Activated gamma-delta T cell treated with anti-CD3 and anti-CD28 coated beads, Interleukin-2, amount 50 U/mL, for 16 hours (primary cell): ENCODE data around the gene TPX2.
"Not testable (repeated sequence)": the region's sequence is repeated elsewhere in the genome, so short reads cannot be mapped to it uniquely, and the experiment has no call there.

ENCODE experiments used
- DNase-seq: peaks from one replicate; pipeline ENCODE4 v3.0.0-alpha.2; 2020; ENCODE audit warnings: low read depth

The TPX2 gene

GRCh38 chr20:31764641-31765305, 25.7 kb downstream of the TPX2 start:
- no peak for DNase-seq

GRCh38 chr20:31767805-31768204, 28.7 kb downstream of the TPX2 start:
- no peak for DNase-seq

GRCh38 chr20:31769681-31770080, 30.6 kb downstream of the TPX2 start:
- DNase-seq = no peak

GRCh38 chr20:31770243-31770642, 31.2 kb downstream of the TPX2 start:
- no peak for DNase-seq

- no peak for DNase-seq
Measured at GRCh38 chr20:31774408-31774807, 35.3 kb downstream of the TPX2 start.

GRCh38 chr20:31780839-31781238, 41.7 kb downstream of the TPX2 start:
- no peak for DNase-seq

- no peak for DNase-seq
Measured at GRCh38 chr20:31781945-31782344, 42.9 kb downstream of the TPX2 start.

GRCh38 chr20:31784354-31785044, 45.4 kb downstream of the TPX2 start:
- no peak for DNase-seq

- DNase-seq = no peak
Measured at GRCh38 chr20:31785089-31785488, 46.0 kb downstream of the TPX2 start.

- no peak for DNase-seq
Measured at GRCh38 chr20:31788578-31788977, 49.5 kb downstream of the TPX2 start.

GRCh38 chr20:31790401-31790800, 51.3 kb downstream of the TPX2 start:
- no peak for DNase-seq

- no peak for DNase-seq
Measured at GRCh38 chr20:31797364-31797763, 58.3 kb downstream of the TPX2 start.

- no peak for DNase-seq
Measured at GRCh38 chr20:31801508-31801907, 62.4 kb downstream of the TPX2 start.

GRCh38 chr20:31803552-31804291, 64.6 kb downstream of the TPX2 start:
- no peak for DNase-seq

- DNase-seq = no peak
Measured at GRCh38 chr20:31806564-31807355, 67.7 kb downstream of the TPX2 start.

- DNase-seq = no peak
Measured at GRCh38 chr20:31808481-31808880, 69.4 kb downstream of the TPX2 start.

GRCh38 chr20:31809661-31810060, 70.6 kb downstream of the TPX2 start:
- DNase-seq = no peak

GRCh38 chr20:31811198-31811597, 72.1 kb downstream of the TPX2 start:
- no peak for DNase-seq

- DNase-seq = no peak
Measured at GRCh38 chr20:31811796-31812728, 73.0 kb downstream of the TPX2 start.

- no peak for DNase-seq
Measured at GRCh38 chr20:31813611-31814010, 74.5 kb downstream of the TPX2 start.

- not testable (repeated sequence) for DNase-seq
Measured at GRCh38 chr20:31814142-31814541, 75.1 kb downstream of the TPX2 start.
